CD4-positive, alpha-beta T cell (primary cell): Measurements from ENCODE around the gene KCTD1. TPM values are rescaled to one million over a fixed set of nuclear protein-coding genes. Genes with fewer than 3 reads are reported as not detected.

ENCODE experiments used
- ATAC-seq: fragments of 200-7000 bp; cut with Tn5 transposase; one replicate; pipeline ENCODE4 v1.10.0; 2022; ENCODE audit warnings: mild to moderate bottlenecking; ENCODE audit not compliant: poor library complexity
- CTCF ChIA-PET: fragments of 350-600 bp; sonication (Branson Sonifier 250); formaldehyde crosslinking; loops from one replicate; lab custom pipeline; 2021; ENCODE audit warnings: antibody characterized with exemption, inconsistent platforms; lab: Charles Lee
- POLR2A ChIA-PET: fragments of 350-600 bp; sonication (Branson Sonifier 250); formaldehyde crosslinking; loops from one replicate; lab custom pipeline; 2021; ENCODE audit warnings: antibody characterized with exemption, inconsistent platforms; lab: Charles Lee
- DNase-seq, 14 experiments: peaks; one replicate each; pipeline ENCODE4 v3.0.0-alpha.2; 2013 to 2020; ENCODE audit warnings: mixed read lengths in 2 of 14
- H3K27ac ChIP-seq, 2 donors: one replicate each; pipeline versions ENCODE4 v1.5.1 to v1.7.0; 2013; ENCODE audit warnings: low read length in 2 of 2, low read depth in 1 of 2, mild to moderate bottlenecking in 1 of 2
- H3K27me3 ChIP-seq, 2 experiments: 1 replicate in 1 of 2; 2 replicates in 1 of 2; pipeline versions ENCODE4 v1.6.1 to v1.7.0; 2013; ENCODE audit warnings: low read length in 2 of 2, control low read depth in 1 of 2, mild to moderate bottlenecking in 1 of 2, moderate library complexity in 1 of 2; ENCODE audit not compliant: insufficient read depth in 2 of 2, control insufficient read depth in 1 of 2
- H3K36me3 ChIP-seq: one replicate; pipeline ENCODE4 v1.6.1; 2013; ENCODE audit warnings: low read length, control low read depth; ENCODE audit not compliant: insufficient read depth
- H3K4me1 ChIP-seq: one replicate; pipeline ENCODE4 v1.6.1; 2013; ENCODE audit warnings: low read length, control low read depth; ENCODE audit not compliant: insufficient read depth
- H3K4me3 ChIP-seq: one replicate; pipeline ENCODE4 v1.5.1; 2013; ENCODE audit warnings: mild to moderate bottlenecking, low read length, moderate library complexity
- H3K9me3 ChIP-seq, 2 experiments: 1 replicate in 1 of 2; 2 replicates in 1 of 2; pipeline versions ENCODE4 v1.6.1 to v1.7.0; 2013; ENCODE audit warnings: low read length in 2 of 2, mild to moderate bottlenecking in 2 of 2, control low read depth in 1 of 2, moderate library complexity in 1 of 2; ENCODE audit not compliant: control insufficient read depth in 1 of 2, insufficient read depth in 1 of 2
- H3K27ac Mint-ChIP-seq: one replicate; pipeline ENCODE4 v1.8.0; 2020; ENCODE audit warnings: mixed read lengths
- H3K27me3 Mint-ChIP-seq: one replicate; pipeline ENCODE4 v1.8.0; 2021; ENCODE audit warnings: mixed read lengths
- H3K36me3 Mint-ChIP-seq: one replicate; pipeline ENCODE4 v1.8.0; 2021; ENCODE audit warnings: low read depth, mixed read lengths
- H3K4me1 Mint-ChIP-seq: one replicate; pipeline ENCODE4 v1.8.0; 2021; ENCODE audit warnings: low read depth, mixed read lengths
- H3K4me3 Mint-ChIP-seq: one replicate; pipeline ENCODE4 v1.8.0; 2020; ENCODE audit warnings: mild to moderate bottlenecking, mixed read lengths
- H3K9me3 Mint-ChIP-seq: one replicate; pipeline ENCODE4 v1.8.0; 2020; ENCODE audit warnings: mixed read lengths
- CTCF ChIP-seq: fragments of 200-600 bp; IDR thresholded peaks from one replicate; pipeline ENCODE4 v1.8.0; 2022; ENCODE audit warnings: antibody characterized with exemption, mild to moderate bottlenecking
- intact Hi-C, 2 experiments: fragments of 100-400 bp; cut with DNase I in 1 of 2; cut with micrococcal nuclease in 1 of 2; formaldehyde crosslinking; loops; one replicate each; pipeline versions ENCODE4 v1.15.1 to v1.9.0; 2023 to 2025; cut with DNase I, micrococcal nuclease
- total RNA-seq, 174 experiments: library from RNA in 2 of 174; stranded (reverse) in 2 of 174; gene quantifications; one replicate each; pipeline ENCODE4 v1.2.3 and lab custom pipeline; 2021 to 2026

KCTD1 gene
- total RNA-seq, 2 experiments from 2014 or later, result 0.74 to 1.1 TPM

GRCh38 chr18:26488417-26489009 is 59.8 kb downstream of the KCTD1 start:
- no peaks in the 10 kb centered on the region for H3K9me3 Mint-ChIP-seq
- H3K4me3 ChIP-seq, result no peak overlapping the region
- DNase-seq (no peak), ATAC-seq (no peak)
- ChIA-PET POLR2A (no interaction called here), CTCF (no interaction called here)
- H3K27me3 Mint-ChIP-seq, result no peaks in the 10 kb centered on the region
- no peak overlapping the region for H3K4me3 Mint-ChIP-seq
- no peaks in the 10 kb centered on the region for H3K4me1 ChIP-seq
- no peaks in the 10 kb centered on the region for H3K36me3 ChIP-seq
- no peaks in the 10 kb centered on the region for H3K36me3 Mint-ChIP-seq
- no peaks in the 10 kb centered on the region for H3K4me1 Mint-ChIP-seq
- TF ChIP-seq CTCF, result no peak
- no peaks in the 10 kb centered on the region for H3K9me3 ChIP-seq
- no peaks in the 10 kb centered on the region for H3K27me3 ChIP-seq
- H3K27ac ChIP-seq, result no peak overlapping the region
- H3K27ac Mint-ChIP-seq, result no peak overlapping the region
- intact Hi-C loops, result no loop called here

- no peaks in the 10 kb centered on the region for H3K27me3 ChIP-seq
- intact Hi-C loops, result no loop called here
- Mint-ChIP-seq H3K27ac (no peak overlapping the region), H3K36me3 (no peaks in the 10 kb centered on the region), H3K27me3 (no peaks in the 10 kb centered on the region), H3K4me1 (no peaks in the 10 kb centered on the region), H3K4me3 (no peak overlapping the region), H3K9me3 (no peaks in the 10 kb centered on the region)
- ATAC-seq (no peak), DNase-seq (no peak)
- POLR2A ChIA-PET, result no interaction called here
- no peak overlapping the region for H3K4me3 ChIP-seq
- no peak overlapping the region for H3K27ac ChIP-seq
- H3K9me3 ChIP-seq, result no peaks in the 10 kb centered on the region
- no peak for TF ChIP-seq CTCF
- no peaks in the 10 kb centered on the region for H3K36me3 ChIP-seq
- CTCF ChIA-PET, result no interaction called here
- H3K4me1 ChIP-seq, result no peaks in the 10 kb centered on the region
These were observed 60.9 kb downstream of the KCTD1 start for GRCh38 chr18:26487437-26487836.

DNA sequence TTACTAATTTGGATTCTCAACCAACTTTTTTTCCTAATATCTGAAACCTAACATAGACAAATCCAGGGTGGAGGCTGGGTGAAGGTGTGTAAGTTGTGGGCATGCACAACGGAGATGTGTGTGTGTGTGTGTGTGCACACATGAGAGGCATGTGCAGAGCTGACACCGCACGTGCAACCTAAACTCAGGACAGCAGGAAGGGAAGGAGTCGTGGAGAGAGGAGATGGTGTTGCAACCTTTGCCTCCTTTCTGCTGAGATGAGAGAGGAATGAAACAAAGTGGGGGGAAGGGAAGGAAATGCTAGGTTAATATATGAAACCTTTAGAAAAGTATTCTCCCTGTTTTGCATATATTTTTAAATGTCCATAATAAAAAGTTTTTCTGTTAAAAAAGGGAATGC is 64.7 kb downstream of the KCTD1 start:
- CTCF ChIA-PET, result no interaction called here
- H3K4me1 ChIP-seq, result no peaks in the 10 kb centered on the region

More for the DNA sequence above, 64.7 kb downstream of the KCTD1 start:
- Mint-ChIP-seq H3K27me3 (no peaks in the 10 kb centered on the region), H3K4me3 (no peak overlapping the region), H3K27ac (no peak overlapping the region), H3K4me1 (no peaks in the 10 kb centered on the region), H3K9me3 (no peaks in the 10 kb centered on the region), H3K36me3 (no peaks in the 10 kb centered on the region)
- POLR2A ChIA-PET, result no interaction called here
- intact Hi-C loops, result no loop called here
- no peak for ATAC-seq
- DNase-seq, result no peak
- no peak overlapping the region for H3K4me3 ChIP-seq
- no peak for TF ChIP-seq CTCF
- H3K27ac ChIP-seq, result no peak overlapping the region
- no peaks in the 10 kb centered on the region for H3K27me3 ChIP-seq
- peaks cover 0 to 6% of the 10 kb centered on the region in 2 experiments for H3K9me3 ChIP-seq
- no peaks in the 10 kb centered on the region for H3K36me3 ChIP-seq
